Fibroblast of lung (primary cell): Measurements from ENCODE around the gene GRIK4. TPM values are rescaled to one million over a fixed set of nuclear protein-coding genes. Genes with fewer than 3 reads are reported as not detected.

Source experiments
- DNase-seq, 2 donors: peaks; one replicate each; pipeline versions ENCODE4 v3.0.0 to v3.0.0-alpha.2; 2010; ENCODE audit warnings: low read depth in 2 of 2
- H2AFZ ChIP-seq: 2 replicates; pipeline ENCODE4 v1.5.1; 2012; ENCODE audit warnings: low read length, control low read depth, inconsistent platforms
- H3K27ac ChIP-seq: 2 replicates; pipeline ENCODE4 v1.5.1; 2011; ENCODE audit warnings: low read length, control low read depth; ENCODE audit not compliant: insufficient read depth
- H3K27me3 ChIP-seq: 2 replicates; pipeline ENCODE4 v1.5.1; 2011; ENCODE audit warnings: mild to moderate bottlenecking, low read length; ENCODE audit not compliant: control insufficient read depth, insufficient read depth
- H3K36me3 ChIP-seq: 2 replicates; pipeline ENCODE4 v1.5.1; 2011; ENCODE audit warnings: low read length; ENCODE audit not compliant: control insufficient read depth, insufficient read depth
- H3K4me1 ChIP-seq: 2 replicates; pipeline ENCODE4 v1.5.1; 2011; ENCODE audit warnings: low read length; ENCODE audit not compliant: control insufficient read depth, insufficient read depth; ENCODE audit errors: extremely low read depth
- H3K4me2 ChIP-seq: 2 replicates; pipeline ENCODE4 v1.5.1; 2011; ENCODE audit warnings: low read length, control low read depth; ENCODE audit not compliant: insufficient read depth; ENCODE audit errors: extremely low read depth
- H3K4me3 ChIP-seq, 4 experiments: fragments of 200-600 bp in 1 of 4; sonication (generic) in 1 of 4; replicated peaks in 1 of 4; 2 replicates each; pipeline ENCODE4 v1.5.1; 2011 to 2016; ENCODE audit warnings: low read length in 4 of 4, low read depth in 3 of 4, mild to moderate bottlenecking in 3 of 4, control low read depth in 2 of 4, inconsistent platforms in 1 of 4, mixed read lengths in 1 of 4; ENCODE audit not compliant: insufficient read depth in 1 of 4; ENCODE audit errors: control extremely low read depth in 1 of 4
- H3K79me2 ChIP-seq: 2 replicates; pipeline ENCODE4 v1.5.1; 2012; ENCODE audit warnings: mild to moderate bottlenecking, low read length, inconsistent platforms; ENCODE audit not compliant: control insufficient read depth, insufficient read depth
- H3K9ac ChIP-seq: 2 replicates; pipeline ENCODE4 v1.5.1; 2011; ENCODE audit warnings: mild to moderate bottlenecking, low read length, control low read depth; ENCODE audit not compliant: insufficient read depth
- H3K9me3 ChIP-seq: 2 replicates; pipeline ENCODE4 v1.5.1; 2012; ENCODE audit warnings: low read depth, low read length; ENCODE audit not compliant: control insufficient read depth, insufficient read depth
- H4K20me1 ChIP-seq: 2 replicates; pipeline ENCODE4 v1.5.1; 2011; ENCODE audit warnings: low read length; ENCODE audit not compliant: control insufficient read depth, insufficient read depth; ENCODE audit errors: extremely low read depth
- CTCF ChIP-seq, 2 donors: IDR thresholded peaks in 1 of 2; conservative IDR thresholded peaks in 1 of 2; 1 replicate in 1 of 2; 2 replicates in 1 of 2; pipeline ENCODE4 v1.5.1; 2011 to 2012; ENCODE audit warnings: low read length in 2 of 2, control low read depth in 1 of 2, inconsistent platforms in 1 of 2, low read depth in 1 of 2, mild to moderate bottlenecking in 1 of 2
- EZH2 ChIP-seq: IDR thresholded peaks from 2 replicates; pipeline ENCODE4 v1.5.1; 2012; ENCODE audit warnings: low read length, control low read depth, mild to moderate bottlenecking; ENCODE audit errors: missing control alignments
- polyA plus RNA-seq, 2 donors: library from polyadenylated mRNA; depleted of rRNA in 1 of 2; stranded (reverse) in 1 of 2; unstranded in 1 of 2; fragments of >200 nt; gene quantifications; 2 replicates each; pipeline ENCODE4 v1.2.1, GENCODE V29; 2011 to 2012; ENCODE audit warnings: missing spikeins in 1 of 2
- total RNA-seq: library from RNA; depleted of rRNA; stranded (reverse); fragments of >200 nt; gene quantifications from 2 replicates; pipeline ENCODE4 v1.2.1, GENCODE V29; 2014

Gene GRIK4
- total and polyA plus RNA-seq, 2 donors (not counting 1 experiment from before 2014, with no cell fraction given), result 0.17 to 1.5 TPM

GRCh38 chr11:120896687-120897086, 385.1 kb downstream of the GRIK4 start:
- no peak overlapping the region for H2AFZ ChIP-seq
- no peak overlapping the region for H3K4me2 ChIP-seq
- H3K9ac ChIP-seq, result no peak overlapping the region
- H3K36me3 ChIP-seq, result no peaks in the 10 kb centered on the region
- H3K4me3 ChIP-seq, result no peak overlapping the region
- H3K4me1 ChIP-seq, result no peaks in the 10 kb centered on the region
- no peaks in the 10 kb centered on the region for H3K9me3 ChIP-seq
- H4K20me1 ChIP-seq, result no peaks in the 10 kb centered on the region
- TF ChIP-seq EZH2 (no peak), CTCF (conservative IDR thresholded peaks at IDR 0.05 in 1 of 2, IDR thresholded peaks at IDR 0.05 in 1 of 2; ENCODE audit: low read depth in 1 of 2, low read length in 2 of 2) (no peak)
- H3K27ac ChIP-seq, result no peak overlapping the region
- DNase-seq, result no peak
- H3K27me3 ChIP-seq, result no peaks in the 10 kb centered on the region
- H3K79me2 ChIP-seq, result no peaks in the 10 kb centered on the region

- H3K4me1 ChIP-seq, result no peaks in the 10 kb centered on the region
- H3K27me3 ChIP-seq, result no peaks in the 10 kb centered on the region
- H3K9me3 ChIP-seq, result no peaks in the 10 kb centered on the region
- H3K27ac ChIP-seq, result no peak overlapping the region
- H3K9ac ChIP-seq, result no peak overlapping the region
- no peak overlapping the region for H2AFZ ChIP-seq
- no peak for DNase-seq
- H3K36me3 ChIP-seq, result no peaks in the 10 kb centered on the region
- no peaks in the 10 kb centered on the region for H3K79me2 ChIP-seq
- TF ChIP-seq EZH2, result no peak
- no peak for TF ChIP-seq CTCF (conservative IDR thresholded peaks at IDR 0.05 in 1 of 2, IDR thresholded peaks at IDR 0.05 in 1 of 2; ENCODE audit: low read depth in 1 of 2, low read length in 2 of 2)
- no peak overlapping the region for H3K4me3 ChIP-seq
- no peaks in the 10 kb centered on the region for H4K20me1 ChIP-seq
- H3K4me2 ChIP-seq, result no peak overlapping the region
Measured at GRCh38 chr11:120898568-120898967, 387.0 kb downstream of the GRIK4 start.

GRCh38 chr11:120899720-120900119, 388.2 kb downstream of the GRIK4 start:
- Histone ChIP-seq H3K4me1 (no peaks in the 10 kb centered on the region), H3K27ac (no peak overlapping the region), H3K4me3 (no peak overlapping the region), H3K9me3 (no peaks in the 10 kb centered on the region), H4K20me1 (no peaks in the 10 kb centered on the region), H3K9ac (no peak overlapping the region), H3K4me2 (no peak overlapping the region), H3K27me3 (no peaks in the 10 kb centered on the region), H2AFZ (no peak overlapping the region), H3K79me2 (no peaks in the 10 kb centered on the region), H3K36me3 (no peaks in the 10 kb centered on the region)
- TF ChIP-seq CTCF (conservative IDR thresholded peaks at IDR 0.05 in 1 of 2, IDR thresholded peaks at IDR 0.05 in 1 of 2; ENCODE audit: low read depth in 1 of 2, low read length in 2 of 2) (no peak), EZH2 (no peak)
- DNase-seq, result no peak
